Chondrocyte (in vitro differentiated cells): ENCODE measurements around the gene ZNF511. TPM values are rescaled to one million over a fixed set of nuclear protein-coding genes. Genes with fewer than 3 reads are reported as not detected.
A peak's percentile ranks its signal among the peaks of the same experiment; 100 is the strongest.

Source experiments
- DNase-seq: peaks from one replicate; pipeline ENCODE4 v3.0.0; 2021; ENCODE audit warnings: mixed read lengths, low spot score
- H3K27ac Mint-ChIP-seq: one replicate; pipeline ENCODE4 v1.8.0; 2021; ENCODE audit warnings: mild to moderate bottlenecking, moderate library complexity, mixed read lengths; ENCODE audit not compliant: unreplicated experiment
- H3K27me3 Mint-ChIP-seq: 2 replicates; pipeline ENCODE4 v1.8.0; 2021; ENCODE audit warnings: low read depth, mixed read lengths
- H3K36me3 Mint-ChIP-seq: 2 replicates; pipeline ENCODE4 v1.8.0; 2021; ENCODE audit warnings: low read depth, mixed read lengths
- H3K4me1 Mint-ChIP-seq: 2 replicates; pipeline ENCODE4 v1.8.0; 2021; ENCODE audit warnings: low read depth, mild to moderate bottlenecking, mixed read lengths
- H3K4me3 Mint-ChIP-seq: one replicate; pipeline ENCODE4 v1.8.0; 2021; ENCODE audit warnings: mild to moderate bottlenecking, moderate library complexity, mixed read lengths; ENCODE audit not compliant: unreplicated experiment
- H3K9me3 Mint-ChIP-seq: 2 replicates; pipeline ENCODE4 v1.8.0; 2021; ENCODE audit warnings: low read depth, mixed read lengths
- CTCF ChIP-seq: fragments of 200-600 bp; sonication (generic); IDR thresholded peaks from 2 replicates; pipeline ENCODE4 v1.5.0; 2021; ENCODE audit warnings: antibody characterized with exemption, mild to moderate bottlenecking, moderate library complexity
- long read RNA-seq: library from polyadenylated mRNA; stranded (forward); transcript quantifications from one replicate; pipeline ENCODE4 v2.0.0, GENCODE V29; 2021
- total RNA-seq: library from RNA; stranded (reverse); gene quantifications from 3 replicates; pipeline ENCODE4 v1.2.1, GENCODE V29; 2021

ZNF511 gene, protein sequence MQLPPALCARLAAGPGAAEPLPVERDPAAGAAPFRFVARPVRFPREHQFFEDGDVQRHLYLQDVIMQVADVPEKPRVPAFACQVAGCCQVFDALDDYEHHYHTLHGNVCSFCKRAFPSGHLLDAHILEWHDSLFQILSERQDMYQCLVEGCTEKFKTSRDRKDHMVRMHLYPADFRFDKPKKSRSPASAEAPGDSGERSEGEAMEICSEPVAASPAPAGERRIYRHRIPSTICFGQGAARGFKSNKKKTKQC
- total RNA-seq: 25.6 to 33.0 TPM (median 32.7 TPM) in 3 replicates
- long read RNA-seq, transcript ZNF511-202 (6 exons, 1,520 nt): major isoform, 24 of 34 reads
- long read RNA-seq, partial matches to known transcripts: 1 of 34 reads
- long read RNA-seq, other reads (novel, unspliced or antisense): 6 of 34 reads

GRCh38 chr10:133308421-133309099 is at the start of gene ZNF511, which contains the start of gene TUBGCP2:
TSS of gene ZNF511 (plus strand) at chr10:133308914. CDS start at chr10:133308944, 30 bp downstream.
TSS of gene TUBGCP2 (minus strand) at chr10:133308872. CDS start at chr10:133302941, 5,931 bp downstream.
- no peaks in the 10 kb centered on the region for H3K9me3 Mint-ChIP-seq
- TF ChIP-seq CTCF: peak; percentile 27
- H3K4me3 Mint-ChIP-seq: peak within 1 kb of the TSS; percentile 95
- no peaks in the 10 kb centered on the region for H3K27me3 Mint-ChIP-seq
- peaks cover 5% of the 10 kb centered on the region for H3K36me3 Mint-ChIP-seq
- peaks cover 28% of the 10 kb centered on the region for H3K4me1 Mint-ChIP-seq
- peak within 1 kb of the TSS; percentile 97 for H3K27ac Mint-ChIP-seq
- peak; percentile 95 for DNase-seq

DNA sequence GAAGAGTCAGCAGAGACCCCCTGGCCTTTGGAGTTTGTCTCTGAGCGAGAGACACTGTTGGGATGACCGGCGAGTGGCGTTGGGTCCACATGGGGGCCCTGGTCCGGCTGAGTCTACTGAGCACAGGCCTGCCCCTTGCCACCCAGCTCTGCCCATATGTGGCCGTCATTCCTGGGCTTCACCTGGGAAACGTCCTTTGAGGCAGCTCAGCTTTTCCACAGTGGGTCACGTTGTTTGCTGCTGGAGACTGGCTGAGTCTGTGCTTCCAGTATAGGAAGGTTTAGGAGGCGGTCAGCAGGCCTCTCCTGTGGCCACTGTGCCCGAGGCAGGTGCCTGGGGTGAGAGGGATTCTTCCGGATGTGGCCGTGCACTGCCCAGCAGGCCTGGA is 49.1 kb upstream of the ZNF511 start:
- DNase-seq: no peak
- Mint-ChIP-seq H3K27me3 (peaks cover 4% of the 10 kb centered on the region), H3K9me3 (no peaks in the 10 kb centered on the region), H3K27ac (peak overlapping the region; percentile 93), H3K4me1 (peaks cover 14% of the 10 kb centered on the region), H3K36me3 (no peaks in the 10 kb centered on the region), H3K4me3 (no peak overlapping the region)
- no peak for TF ChIP-seq CTCF

- no peak for DNase-seq
- TF ChIP-seq CTCF: no peak
- H3K27ac Mint-ChIP-seq: no peak overlapping the region
- no peaks in the 10 kb centered on the region for H3K36me3 Mint-ChIP-seq
- H3K9me3 Mint-ChIP-seq: no peaks in the 10 kb centered on the region
- H3K4me1 Mint-ChIP-seq: peaks cover 14% of the 10 kb centered on the region
- no peaks in the 10 kb centered on the region for H3K27me3 Mint-ChIP-seq
- H3K4me3 Mint-ChIP-seq: peak overlapping the region; percentile 62
Observed at GRCh38 chr10:133260895-133261725, 47.6 kb upstream of the ZNF511 start.

- Mint-ChIP-seq H3K27ac (no peak overlapping the region), H3K4me1 (peaks cover 14% of the 10 kb centered on the region), H3K9me3 (no peaks in the 10 kb centered on the region), H3K36me3 (no peaks in the 10 kb centered on the region), H3K27me3 (no peaks in the 10 kb centered on the region), H3K4me3 (peak overlapping the region; percentile 68)
- no peak for TF ChIP-seq CTCF
- no peak for DNase-seq
Observed at GRCh38 chr10:133261726-133262325, 46.9 kb upstream of the ZNF511 start.
